PC-3 (cell line): ENCODE measurements around the gene PTGDS. TPM values are rescaled to one million over a fixed set of nuclear protein-coding genes. Genes with fewer than 3 reads are reported as not detected.

ENCODE experiments used
- ATAC-seq: fragments of 200-7000 bp; cut with Tn5 transposase; 2 replicates; pipeline ENCODE4 v1.9.1; 2020; ENCODE audit warnings: mild to moderate bottlenecking, moderate library complexity
- BruUV-seq: library from RNA; stranded (reverse); fragments of 400-500 nt; replicated peaks from 2 replicates; lab custom pipeline; 2021; lab: Mats Ljungman, UMichigan
- CTCF ChIA-PET: fragments of 300-600 bp; sonication (Branson Sonifier 250); formaldehyde crosslinking; loops from one replicate; lab custom pipeline; 2022; ENCODE audit warnings: antibody characterized with exemption; lab: Charles Lee
- POLR2A ChIA-PET: fragments of 300-600 bp; sonication (Branson Sonifier 250); formaldehyde crosslinking; loops from one replicate; lab custom pipeline; 2022; ENCODE audit warnings: antibody characterized with exemption; ENCODE audit not compliant: unreplicated experiment; lab: Charles Lee
- DNase-seq: peaks from one replicate; pipeline ENCODE4 v3.0.0-alpha.2; 2015
- H2AFZ ChIP-seq: fragments of 300-600 bp; sonication (generic); 2 replicates; pipeline ENCODE4 v1.6.0; 2016; ENCODE audit warnings: antibody characterized with exemption, low read length
- H3F3A ChIP-seq: fragments of 300-600 bp; sonication (generic); one replicate; pipeline ENCODE4 v1.6.0; 2017; ENCODE audit warnings: antibody characterized with exemption, low read length, control low read depth, mild to moderate bottlenecking; ENCODE audit not compliant: unreplicated experiment
- H3K27ac ChIP-seq: fragments of 300-600 bp; sonication (generic); 2 replicates; pipeline ENCODE4 v1.5.1; 2016; ENCODE audit warnings: mild to moderate bottlenecking, low read length
- H3K27me3 ChIP-seq: fragments of 300-600 bp; sonication (generic); 2 replicates; pipeline ENCODE4 v1.6.1; 2016; ENCODE audit warnings: low read length, mixed read lengths
- H3K36me3 ChIP-seq: fragments of 300-600 bp; sonication (generic); 2 replicates; pipeline ENCODE4 v1.6.1; 2016; ENCODE audit warnings: low read depth, mixed run types, low read length, mixed read lengths
- H3K4me1 ChIP-seq: fragments of 300-600 bp; sonication (generic); 2 replicates; pipeline ENCODE4 v1.5.1; 2016; ENCODE audit warnings: low read length; ENCODE audit not compliant: insufficient read depth
- H3K4me2 ChIP-seq: fragments of 300-600 bp; sonication (generic); 2 replicates; pipeline ENCODE4 v1.6.0; 2016; ENCODE audit warnings: low read length
- H3K4me3 ChIP-seq: fragments of 300-600 bp; sonication (generic); 2 replicates; pipeline ENCODE4 v1.5.1; 2016; ENCODE audit warnings: mild to moderate bottlenecking, low read length, mixed read lengths
- H3K79me2 ChIP-seq: fragments of 300-600 bp; sonication (generic); 2 replicates; pipeline ENCODE4 v1.6.1; 2017; ENCODE audit warnings: low read length, mixed read lengths
- H3K9ac ChIP-seq: fragments of 300-600 bp; sonication (generic); 2 replicates; pipeline ENCODE4 v1.6.0; 2016; ENCODE audit warnings: mild to moderate bottlenecking, low read length
- H3K9me2 ChIP-seq: fragments of 300-600 bp; sonication (generic); replicated peaks from 2 replicates; pipeline ENCODE4 v1.6.1; 2016; ENCODE audit warnings: mixed run types, low read length, mixed read lengths
- H3K9me3 ChIP-seq: fragments of 300-600 bp; sonication (generic); 2 replicates; pipeline ENCODE4 v1.6.1; 2016; ENCODE audit warnings: low read length, mixed read lengths
- H4K20me1 ChIP-seq: fragments of 300-600 bp; sonication (generic); 2 replicates; pipeline ENCODE4 v1.6.1; 2016; ENCODE audit warnings: low read length, mixed read lengths
- EZH2 ChIP-seq: fragments of 300-600 bp; sonication (generic); IDR thresholded peaks from one replicate; pipeline ENCODE4 v1.6.1; 2017; ENCODE audit warnings: antibody characterized with exemption, mild to moderate bottlenecking, low read length; ENCODE audit not compliant: unreplicated experiment
- EZH2phosphoT487 ChIP-seq: fragments of 300-600 bp; sonication (generic); IDR thresholded peaks from 2 replicates; pipeline ENCODE4 v1.6.1; 2018; ENCODE audit warnings: mild to moderate bottlenecking, antibody characterized with exemption, low read length, borderline replicate concordance
- intact Hi-C: fragments of 100-400 bp; cut with micrococcal nuclease; formaldehyde crosslinking; loops from 2 replicates; pipeline ENCODE4 v1.9.0; 2023
- total RNA-seq: library from RNA; depleted of rRNA; stranded (reverse); fragments of >200 nt; gene quantifications from 2 replicates; pipeline ENCODE4 v1.2.3, GENCODE V29; 2014
- TF ChIP-seq, protein P1 (sequence below): fragments of 300-600 bp; sonication (generic); conservative IDR thresholded peaks from 2 replicates; pipeline ENCODE4 v1.5.1; 2017; ENCODE audit warnings: antibody characterized with exemption, low read depth, mild to moderate bottlenecking, low read length

Gene PTGDS
- total RNA-seq, 1 experiment from 2014 or later = not detected

- no peak for ATAC-seq
- Histone ChIP-seq H3F3A (no peaks in the 10 kb centered on the region), H3K9me3 (no peaks in the 10 kb centered on the region), H3K9ac (no peak overlapping the region), H3K79me2 (no peaks in the 10 kb centered on the region), H2AFZ (no peak overlapping the region), H3K4me3 (no peak overlapping the region), H3K27ac (no peak overlapping the region), H3K4me1 (no peaks in the 10 kb centered on the region), H3K4me2 (no peak overlapping the region), H3K36me3 (no peaks in the 10 kb centered on the region), H4K20me1 (no peaks in the 10 kb centered on the region), H3K9me2 (no peaks in the 10 kb centered on the region), H3K27me3 (no peaks in the 10 kb centered on the region)
- ChIA-PET CTCF (no interaction called here), POLR2A (interaction anchor here (0.6 kb wide), 1 partner anchor 252 kb away, joined by 7 read pairs; no protein-coding TSS in a partner anchor)
- TF ChIP-seq EZH2 = no peak
- TF ChIP-seq, protein P1, sequence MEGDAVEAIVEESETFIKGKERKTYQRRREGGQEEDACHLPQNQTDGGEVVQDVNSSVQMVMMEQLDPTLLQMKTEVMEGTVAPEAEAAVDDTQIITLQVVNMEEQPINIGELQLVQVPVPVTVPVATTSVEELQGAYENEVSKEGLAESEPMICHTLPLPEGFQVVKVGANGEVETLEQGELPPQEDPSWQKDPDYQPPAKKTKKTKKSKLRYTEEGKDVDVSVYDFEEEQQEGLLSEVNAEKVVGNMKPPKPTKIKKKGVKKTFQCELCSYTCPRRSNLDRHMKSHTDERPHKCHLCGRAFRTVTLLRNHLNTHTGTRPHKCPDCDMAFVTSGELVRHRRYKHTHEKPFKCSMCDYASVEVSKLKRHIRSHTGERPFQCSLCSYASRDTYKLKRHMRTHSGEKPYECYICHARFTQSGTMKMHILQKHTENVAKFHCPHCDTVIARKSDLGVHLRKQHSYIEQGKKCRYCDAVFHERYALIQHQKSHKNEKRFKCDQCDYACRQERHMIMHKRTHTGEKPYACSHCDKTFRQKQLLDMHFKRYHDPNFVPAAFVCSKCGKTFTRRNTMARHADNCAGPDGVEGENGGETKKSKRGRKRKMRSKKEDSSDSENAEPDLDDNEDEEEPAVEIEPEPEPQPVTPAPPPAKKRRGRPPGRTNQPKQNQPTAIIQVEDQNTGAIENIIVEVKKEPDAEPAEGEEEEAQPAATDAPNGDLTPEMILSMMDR = no peak
- no peak for TF ChIP-seq EZH2phosphoT487
- no TSS peak for BruUV-seq
- intact Hi-C loops = no loop called here
- DNase-seq = no peak
These were observed 1.7 kb downstream of the PTGDS start for GRCh38 chr9:136978865-136979544.

- H2AFZ ChIP-seq = no peak overlapping the region
- H3F3A ChIP-seq = no peaks in the 10 kb centered on the region
- H3K79me2 ChIP-seq = no peaks in the 10 kb centered on the region
- no peak for ATAC-seq
- H3K9me2 ChIP-seq = no peaks in the 10 kb centered on the region
- no TSS peak for BruUV-seq
- POLR2A ChIA-PET = no interaction called here
- no peaks in the 10 kb centered on the region for H3K9me3 ChIP-seq
- DNase-seq = no peak
- TF ChIP-seq EZH2 = no peak
- no peaks in the 10 kb centered on the region for H3K36me3 ChIP-seq
- intact Hi-C loops = no loop called here
- no peak overlapping the region for H3K4me3 ChIP-seq
- CTCF ChIA-PET = no interaction called here
- H3K27ac ChIP-seq = no peak overlapping the region
- H4K20me1 ChIP-seq = no peaks in the 10 kb centered on the region
- H3K4me2 ChIP-seq = no peak overlapping the region
- H3K9ac ChIP-seq = no peak overlapping the region
- H3K4me1 ChIP-seq = no peaks in the 10 kb centered on the region
- no peaks in the 10 kb centered on the region for H3K27me3 ChIP-seq
These were observed 2.7 kb downstream of the PTGDS start for GRCh38 chr9:136979769-136980587.

GRCh38 chr9:136980669-136981478 is 3.6 kb downstream of the PTGDS start:
- H3K27ac ChIP-seq = no peak overlapping the region
- CTCF ChIA-PET = no interaction called here

More at GRCh38 chr9:136980669-136981478, 3.6 kb downstream of the PTGDS start:
- Histone ChIP-seq H3K4me1 (no peaks in the 10 kb centered on the region), H2AFZ (no peak overlapping the region), H3K9me2 (no peaks in the 10 kb centered on the region), H3K4me2 (no peak overlapping the region), H3K27me3 (no peaks in the 10 kb centered on the region), H3K4me3 (no peak overlapping the region), H3F3A (no peaks in the 10 kb centered on the region), H3K36me3 (no peaks in the 10 kb centered on the region), H3K9ac (no peak overlapping the region), H3K79me2 (no peaks in the 10 kb centered on the region), H4K20me1 (no peaks in the 10 kb centered on the region), H3K9me3 (no peaks in the 10 kb centered on the region)
- intact Hi-C loops = no loop called here
- ATAC-seq (no peak), DNase-seq (no peak)
- TF ChIP-seq EZH2phosphoT487 (no peak), EZH2 (no peak)
- TF ChIP-seq, protein P1 = no peak
- POLR2A ChIA-PET = no interaction called here
- no TSS peak for BruUV-seq
